HG02763 (cell line): ENCODE data around the gene USF2.
"Not testable (repeated sequence)": the region's sequence is repeated elsewhere in the genome, so short reads cannot be mapped to it uniquely, and the experiment has no call there.

Source experiments
- ATAC-seq: cut with Tn5 transposase; IDR thresholded peaks from one replicate; pipeline ENCODE4 v1.9.1; 2021; ENCODE audit warnings: mild to moderate bottlenecking, moderate library complexity; ENCODE audit not compliant: unreplicated experiment

USF2 gene, protein sequence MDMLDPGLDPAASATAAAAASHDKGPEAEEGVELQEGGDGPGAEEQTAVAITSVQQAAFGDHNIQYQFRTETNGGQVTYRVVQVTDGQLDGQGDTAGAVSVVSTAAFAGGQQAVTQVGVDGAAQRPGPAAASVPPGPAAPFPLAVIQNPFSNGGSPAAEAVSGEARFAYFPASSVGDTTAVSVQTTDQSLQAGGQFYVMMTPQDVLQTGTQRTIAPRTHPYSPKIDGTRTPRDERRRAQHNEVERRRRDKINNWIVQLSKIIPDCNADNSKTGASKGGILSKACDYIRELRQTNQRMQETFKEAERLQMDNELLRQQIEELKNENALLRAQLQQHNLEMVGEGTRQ

DNA sequence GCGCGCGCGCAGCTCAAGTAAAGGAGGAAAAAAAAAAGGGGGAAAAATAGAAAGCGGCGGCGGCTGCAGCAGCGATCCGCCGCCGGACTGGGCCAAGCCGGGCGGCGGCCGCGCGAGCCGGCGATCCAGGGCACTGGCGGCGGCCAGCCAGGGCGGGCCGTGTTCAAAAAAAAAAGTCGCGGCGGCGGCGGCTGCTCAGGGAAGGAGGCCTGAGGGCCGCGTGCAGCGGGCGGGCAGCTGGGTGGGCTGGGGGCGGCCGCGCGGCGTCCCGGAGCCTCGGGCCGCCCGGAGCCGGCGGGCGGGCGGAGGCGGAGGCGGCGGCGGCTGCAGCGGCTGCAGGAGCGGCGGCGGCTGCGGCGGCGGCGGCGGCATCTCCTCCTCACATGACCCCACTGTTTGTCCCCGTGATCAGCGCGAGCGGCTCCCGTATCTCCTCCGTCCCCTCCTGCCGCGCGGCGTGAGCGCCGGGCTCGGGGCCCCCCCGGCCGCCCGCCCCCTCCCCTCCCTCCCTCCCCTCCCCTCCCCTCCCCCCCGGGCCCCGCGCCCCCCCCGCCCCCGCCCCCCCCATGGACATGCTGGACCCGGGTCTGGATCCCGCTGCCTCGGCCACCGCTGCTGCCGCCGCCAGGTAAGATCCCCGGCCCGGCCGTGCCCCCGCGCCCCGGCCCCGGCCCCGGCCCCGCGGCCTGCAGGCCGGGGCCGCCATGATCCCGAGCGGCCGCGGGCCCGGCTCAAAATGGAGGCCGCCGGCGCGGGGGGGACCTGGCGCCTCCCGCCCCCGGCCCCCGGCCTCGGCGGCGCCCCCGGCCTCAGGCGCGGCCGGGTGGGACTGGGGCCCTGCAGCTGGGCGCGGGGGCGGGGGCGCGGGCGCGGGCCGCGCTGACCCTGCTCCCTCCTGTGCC, at the start of gene USF2:
Gene USF2, plus strand, starts transcription at position 427 of the 902 bp plus-strand sequence. Its CDS starts 140 bp downstream, at position 567.
- ATAC-seq = peak; percentile 31

DNA sequence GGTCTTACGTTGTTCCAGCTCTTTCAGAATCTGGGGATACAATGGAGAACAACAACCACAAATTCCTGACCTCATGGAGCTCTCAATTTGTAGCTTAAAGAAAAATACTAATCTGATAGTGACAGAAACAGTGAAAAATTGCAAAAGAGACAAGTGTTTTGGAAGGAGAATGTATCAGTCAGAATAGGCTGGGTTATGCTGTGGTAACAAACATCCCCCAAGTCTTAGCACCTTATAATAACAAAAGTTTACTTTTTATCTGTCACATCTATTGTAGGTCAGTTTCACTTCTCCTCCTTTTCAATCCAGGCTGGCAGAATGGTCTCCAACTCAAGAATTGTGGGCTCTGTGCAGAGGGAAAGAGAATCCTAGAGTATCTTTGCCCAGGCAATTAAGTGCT, 49.8 kb upstream of the USF2 start:
- no peak for ATAC-seq

DNA sequence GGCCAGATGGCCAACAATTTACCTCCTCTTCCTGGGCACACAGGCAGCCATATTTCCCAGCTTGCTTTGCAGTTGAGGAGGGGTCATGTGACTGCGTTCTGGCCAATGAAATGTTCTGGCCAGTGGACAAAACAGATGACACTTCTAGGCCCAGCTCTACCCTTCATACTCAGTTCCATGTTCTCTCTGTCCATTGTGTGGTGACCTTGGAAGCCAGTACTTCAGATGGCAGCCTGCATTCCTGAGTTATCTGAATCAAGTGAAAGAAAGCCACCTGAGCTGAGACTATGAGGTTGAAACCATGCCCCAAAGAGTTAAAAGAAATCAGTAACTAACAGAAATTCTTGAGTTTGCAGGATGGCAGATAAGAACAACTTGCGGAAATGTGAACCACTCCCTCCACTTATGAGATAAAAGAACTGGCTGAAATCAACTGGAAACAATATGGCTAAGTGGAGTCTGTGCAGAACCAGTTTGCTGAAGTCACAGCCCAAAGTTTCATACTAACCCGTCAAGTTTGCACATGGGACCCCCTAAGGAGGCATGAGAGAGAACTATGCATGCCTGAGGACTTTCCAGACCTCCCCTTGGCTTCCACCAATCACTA, 48.3 kb upstream of the USF2 start:
- no peak for ATAC-seq

DNA sequence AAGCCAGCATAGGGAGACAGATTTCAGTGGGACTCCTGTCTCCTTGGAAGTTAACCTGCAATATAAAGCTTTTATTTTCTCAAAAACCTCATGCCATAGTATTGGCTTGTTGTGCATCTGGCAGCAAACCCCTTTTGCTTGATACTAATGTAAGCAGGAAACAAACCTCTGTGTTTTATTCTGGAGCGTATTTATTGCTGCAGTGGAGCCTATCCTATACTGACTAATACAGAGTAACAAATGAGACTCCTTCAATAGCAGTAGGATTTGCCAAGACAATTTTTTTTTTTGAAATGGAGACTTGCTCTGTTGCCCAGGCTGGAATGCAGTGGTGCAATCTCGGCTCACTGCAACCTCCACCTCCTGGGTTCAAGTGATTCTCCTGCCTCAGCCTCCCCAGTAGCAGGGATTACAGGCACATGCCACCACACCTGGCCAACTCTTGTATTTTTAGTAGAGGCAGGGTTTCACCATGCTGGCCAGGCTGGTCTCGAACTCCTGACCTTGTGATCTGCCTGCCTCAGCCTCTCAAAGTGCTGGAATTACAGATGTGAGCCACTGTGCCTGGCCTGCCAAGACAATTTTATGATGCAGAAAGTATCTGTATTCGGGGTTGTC, 47.7 kb upstream of the USF2 start:
- not testable (repeated sequence) for ATAC-seq

DNA sequence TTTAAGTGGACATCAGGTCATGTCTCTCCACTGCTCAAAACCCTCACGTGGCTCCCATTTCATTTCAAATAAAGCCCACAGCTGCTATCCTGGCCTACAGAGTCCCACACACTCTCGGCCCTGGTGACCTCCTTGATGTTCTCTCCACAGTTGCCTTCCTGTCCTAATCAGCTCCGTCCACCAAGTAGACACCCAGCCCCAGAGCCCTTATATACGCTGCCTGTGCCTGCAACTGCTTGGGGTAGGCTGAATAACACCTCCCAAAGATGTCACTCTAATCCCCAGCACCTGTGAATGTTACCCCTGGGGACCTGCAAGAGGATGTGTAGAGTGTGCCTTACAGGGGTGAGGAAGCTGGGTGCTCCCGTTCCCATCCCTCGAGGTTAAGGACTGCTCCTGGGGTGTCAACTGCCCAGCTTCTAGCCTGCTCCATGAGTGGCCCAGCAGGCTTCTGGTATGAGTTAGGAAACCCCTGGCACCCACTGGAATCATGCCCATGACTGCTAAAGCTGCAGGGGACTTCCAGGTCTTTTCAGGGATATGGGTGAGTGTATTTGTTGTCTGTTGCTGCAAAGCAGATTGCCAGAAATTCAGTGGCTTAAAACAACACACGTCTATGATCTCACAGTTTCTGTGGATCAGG, 46.3 kb upstream of the USF2 start:
- no peak for ATAC-seq

DNA sequence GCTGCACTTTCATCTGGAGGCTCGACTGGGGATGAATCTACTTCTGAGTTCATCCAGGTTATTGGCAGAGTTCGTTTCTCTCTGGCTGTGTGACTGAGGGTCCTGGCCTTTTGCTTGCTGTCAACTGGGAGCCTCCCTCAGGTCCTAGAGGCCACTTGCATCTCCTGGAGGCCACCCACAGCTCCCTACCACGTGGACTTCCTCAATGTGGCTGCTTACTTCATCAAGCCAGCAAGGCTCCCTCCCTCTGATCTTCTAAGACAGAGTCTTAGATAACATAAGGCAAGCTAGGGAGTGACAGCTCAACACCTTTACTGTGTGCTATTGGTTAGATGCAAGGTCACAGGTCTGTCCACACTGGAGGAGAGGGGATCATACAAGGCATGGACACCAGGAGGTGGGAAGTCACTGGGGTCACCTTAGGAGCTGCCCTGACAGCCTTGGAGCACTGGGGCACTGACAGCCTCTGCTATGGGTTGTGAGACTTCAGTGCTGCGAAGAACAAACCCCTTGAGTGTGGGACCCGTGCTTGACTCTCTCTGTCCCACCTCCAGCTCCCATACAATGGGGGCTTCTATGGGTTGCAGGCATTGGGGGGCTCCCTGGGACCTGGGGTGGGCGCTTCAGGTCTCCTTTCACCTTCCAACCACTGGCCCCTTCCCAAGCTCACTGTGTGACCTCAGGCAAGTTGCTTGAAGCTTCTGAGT, 45.5 kb upstream of the USF2 start:
- ATAC-seq = no peak

DNA sequence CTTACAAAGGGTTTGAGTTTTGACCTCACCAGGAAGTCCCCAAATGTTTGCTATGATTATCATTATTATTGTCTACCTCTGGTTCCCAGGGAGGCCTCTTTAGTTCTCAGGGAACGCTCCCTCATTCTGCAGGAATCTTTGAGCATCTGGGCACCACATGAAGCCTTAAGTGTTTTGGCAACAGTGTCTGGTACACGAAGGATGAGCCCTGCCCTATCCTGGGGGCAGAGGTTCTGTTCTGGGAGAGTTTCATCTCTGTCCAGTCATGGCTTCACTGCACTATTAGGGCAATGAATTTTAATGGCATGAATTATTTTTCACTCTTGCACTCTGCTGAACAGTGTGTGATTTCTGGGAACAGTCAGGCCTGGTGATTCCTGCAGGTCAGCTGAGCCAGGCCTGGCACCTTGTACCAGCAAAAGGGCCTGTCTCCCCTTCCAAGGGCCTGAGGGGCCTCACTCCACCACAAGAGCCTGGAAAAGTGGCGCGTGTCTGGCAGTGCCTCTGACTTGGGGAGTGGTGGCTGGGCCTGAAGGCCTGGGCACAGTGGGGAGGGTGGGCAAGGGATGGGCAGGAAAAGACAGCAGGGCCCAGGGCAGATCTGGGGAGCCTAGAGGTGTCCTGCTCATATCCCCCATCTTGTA, 44.8 kb upstream of the USF2 start:
- no peak for ATAC-seq

DNA sequence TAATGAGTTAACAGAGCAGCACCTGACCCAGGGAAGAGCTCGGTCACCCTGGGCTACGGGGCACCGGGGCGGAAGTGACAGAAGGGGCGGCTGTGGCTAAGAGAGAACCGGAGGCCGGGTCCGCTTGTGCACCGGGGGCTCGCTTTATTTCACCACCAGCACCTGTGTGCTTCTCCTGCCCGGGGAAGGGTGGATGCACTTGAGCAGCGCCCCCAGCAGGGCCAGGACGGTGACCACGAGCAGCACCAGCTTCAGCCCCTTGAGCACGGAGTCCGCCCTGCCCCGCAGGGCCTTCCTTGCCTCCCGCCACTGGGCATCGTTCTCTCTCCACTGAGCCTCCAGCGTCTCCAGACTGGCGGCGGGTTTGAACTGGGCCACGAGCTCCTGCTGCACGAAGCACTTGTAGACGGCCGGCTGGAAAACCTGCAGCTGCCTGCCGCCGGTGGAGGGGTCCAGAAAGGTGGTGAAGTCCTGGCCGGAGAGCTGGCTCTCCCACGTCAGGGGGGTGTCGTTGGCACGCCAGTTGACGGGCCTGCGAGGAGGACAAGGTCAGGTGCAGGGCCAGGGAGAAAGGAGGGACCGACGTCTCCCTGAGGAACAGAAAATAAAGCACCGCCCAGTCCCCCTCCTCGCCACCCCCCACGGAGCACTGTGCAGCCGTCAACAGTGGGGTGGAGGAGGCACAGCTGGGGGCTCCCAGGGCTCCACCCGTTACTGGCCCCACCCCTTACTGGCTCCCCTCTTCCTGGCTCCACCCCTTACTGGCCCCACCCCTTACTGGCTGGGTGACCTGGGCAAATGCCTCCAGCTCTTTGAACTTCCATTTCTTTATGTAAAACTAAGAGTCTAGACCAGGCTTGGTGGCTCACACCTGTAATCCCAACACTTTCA, 43.8 kb upstream of the USF2 start:
- ATAC-seq = no peak

DNA sequence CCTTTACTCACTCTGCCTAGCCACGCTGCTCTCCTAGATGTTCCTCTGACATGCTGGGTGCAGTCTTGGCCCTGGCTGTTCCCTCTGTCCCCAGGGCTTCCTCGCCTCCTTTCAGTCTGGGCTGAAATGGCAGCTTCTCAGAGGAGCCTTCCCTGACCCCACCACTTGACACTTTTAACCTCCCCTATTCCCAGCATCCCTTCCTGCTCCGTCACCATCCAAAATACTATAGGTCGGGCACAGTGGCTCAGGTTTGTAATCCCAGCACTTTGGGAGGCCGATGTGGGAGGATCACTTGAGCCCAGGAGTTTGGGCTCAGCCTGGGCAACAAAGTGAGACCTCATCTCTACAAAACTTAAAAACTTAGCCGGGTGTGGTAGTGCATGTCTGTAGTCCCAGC, 42.8 kb upstream of the USF2 start:
- ATAC-seq = no peak

DNA sequence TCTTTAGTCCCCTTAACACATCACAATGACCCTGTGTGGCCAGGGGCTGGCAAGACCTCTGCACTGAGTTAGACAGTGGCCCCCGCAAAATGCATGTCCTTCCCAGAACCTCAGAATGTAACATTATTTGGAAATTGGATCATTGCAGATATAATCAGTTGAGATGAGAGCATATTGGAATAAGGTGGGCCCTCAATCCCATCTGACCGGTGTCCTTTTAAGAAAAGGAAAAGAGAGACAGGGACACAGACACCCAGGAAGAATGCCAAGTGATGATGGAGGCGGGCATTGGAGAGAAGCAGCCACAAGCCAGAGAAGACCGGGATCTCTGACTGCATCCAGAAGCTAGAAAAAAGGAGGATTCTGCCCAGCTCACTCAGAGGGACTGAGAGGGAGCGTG, 42.0 kb upstream of the USF2 start:
- ATAC-seq = no peak

DNA sequence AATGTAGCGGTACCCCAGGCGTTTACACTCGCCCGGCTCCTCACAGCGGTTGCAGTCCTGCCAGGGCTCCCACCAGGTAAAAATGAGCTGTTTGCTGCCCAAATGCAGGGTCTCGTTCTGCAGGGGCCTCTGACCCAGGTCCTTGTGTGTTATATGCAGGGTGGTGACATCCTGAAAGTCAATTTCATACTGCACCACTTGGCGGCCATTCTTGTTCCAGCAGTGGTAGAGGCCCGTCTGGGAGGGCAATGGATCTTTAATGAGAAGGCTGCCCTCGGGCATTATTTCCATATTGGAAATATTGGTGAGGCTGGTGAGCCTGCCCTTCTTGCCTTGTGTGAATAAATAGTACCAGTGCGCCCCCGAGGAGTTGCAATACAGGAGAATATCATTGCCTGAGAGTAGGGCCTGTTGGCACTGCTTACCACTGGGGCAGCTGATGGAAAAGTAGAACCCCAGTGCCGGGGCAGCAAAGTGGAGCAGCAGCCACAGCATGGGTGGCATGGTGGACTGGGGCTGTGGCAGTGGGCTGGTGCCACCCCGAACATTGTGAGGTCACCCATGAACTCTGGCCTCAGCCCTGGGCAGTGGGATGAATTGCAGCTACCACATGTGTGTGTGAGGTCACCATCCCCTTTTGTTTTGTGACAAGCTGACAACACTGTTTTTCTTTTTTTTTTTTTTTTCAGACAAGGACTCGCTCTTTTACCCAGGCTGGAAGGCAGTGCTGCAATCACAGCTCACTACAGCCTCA, 40.4 kb upstream of the USF2 start, which contains the start of gene FAM187B:
Gene FAM187B, minus strand, starts transcription at position 563 of the 754 bp plus-strand sequence. Its CDS starts 59 bp downstream, at position 504.
- no peak for ATAC-seq

DNA sequence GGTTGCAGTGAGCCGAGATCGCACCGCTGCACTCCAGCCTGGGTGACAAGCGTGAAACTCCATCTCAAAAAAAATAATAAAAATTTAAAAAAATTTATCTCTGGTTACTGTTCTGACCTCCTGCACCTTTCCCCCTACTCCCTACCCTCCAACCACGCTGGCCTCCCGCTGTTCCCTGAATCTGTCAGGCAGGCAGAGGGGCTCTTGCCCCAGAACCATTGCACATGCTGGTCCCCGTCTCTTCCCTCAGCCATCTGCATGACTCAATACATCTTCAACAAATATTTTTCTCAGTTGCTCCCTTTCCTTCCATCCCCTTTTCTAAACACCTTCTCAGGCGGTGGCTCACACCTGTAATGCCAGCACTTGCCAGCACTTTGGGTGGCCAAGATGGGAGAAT, 39.2 kb upstream of the USF2 start:
- ATAC-seq = no peak

DNA sequence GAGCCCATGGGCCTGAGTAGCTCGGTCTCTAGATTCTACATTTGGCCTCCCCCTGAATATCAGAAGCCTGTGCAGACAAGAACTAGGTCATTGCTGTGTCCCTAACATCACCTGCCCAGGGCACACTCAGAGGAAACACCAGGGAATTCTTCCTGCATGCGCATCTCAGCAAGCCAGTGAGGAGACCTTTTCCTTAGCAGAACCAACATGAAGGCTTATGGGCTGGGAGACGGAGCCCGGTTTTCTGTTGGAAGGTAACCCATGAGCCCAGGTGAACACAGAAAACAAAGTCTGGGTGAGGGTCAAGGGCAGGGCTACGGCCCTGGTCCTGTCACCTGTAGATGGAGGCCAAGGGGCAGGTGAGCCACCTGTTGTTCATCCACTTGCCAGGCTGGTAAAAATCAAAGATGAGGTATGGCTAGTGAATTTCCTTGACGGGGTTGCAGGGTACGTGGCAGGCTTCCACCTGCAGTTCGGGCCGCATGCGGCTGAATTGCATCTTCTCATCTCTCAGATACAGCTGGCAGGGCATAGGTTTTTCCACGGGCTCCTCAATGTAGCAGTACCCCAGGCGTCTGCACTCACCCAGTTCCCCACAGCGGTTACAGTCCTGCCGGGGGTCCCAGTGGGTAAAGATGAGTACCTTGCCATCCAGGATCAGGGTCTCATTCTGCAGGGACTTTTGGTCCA, 36.7 kb upstream of the USF2 start:
- no peak for ATAC-seq

DNA sequence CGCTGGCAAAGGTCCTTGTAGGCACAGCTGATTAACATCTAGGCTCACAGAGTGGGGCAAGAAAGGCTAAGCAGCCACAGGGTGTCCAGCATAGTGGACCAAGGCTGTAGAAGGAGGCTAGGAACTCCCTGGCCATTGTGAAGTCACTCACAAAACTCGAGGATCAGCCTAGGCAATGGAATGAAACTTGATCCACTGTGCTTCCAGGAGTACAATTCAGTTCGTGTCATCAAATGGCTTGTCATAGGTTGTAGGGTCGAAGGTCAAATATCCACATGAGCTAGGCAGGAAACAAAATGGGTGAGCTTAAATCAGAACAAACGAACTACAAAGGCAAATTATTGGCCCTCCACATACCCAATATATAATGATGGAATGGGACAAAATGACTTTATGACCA, 35.9 kb upstream of the USF2 start:
- ATAC-seq = no peak

DNA sequence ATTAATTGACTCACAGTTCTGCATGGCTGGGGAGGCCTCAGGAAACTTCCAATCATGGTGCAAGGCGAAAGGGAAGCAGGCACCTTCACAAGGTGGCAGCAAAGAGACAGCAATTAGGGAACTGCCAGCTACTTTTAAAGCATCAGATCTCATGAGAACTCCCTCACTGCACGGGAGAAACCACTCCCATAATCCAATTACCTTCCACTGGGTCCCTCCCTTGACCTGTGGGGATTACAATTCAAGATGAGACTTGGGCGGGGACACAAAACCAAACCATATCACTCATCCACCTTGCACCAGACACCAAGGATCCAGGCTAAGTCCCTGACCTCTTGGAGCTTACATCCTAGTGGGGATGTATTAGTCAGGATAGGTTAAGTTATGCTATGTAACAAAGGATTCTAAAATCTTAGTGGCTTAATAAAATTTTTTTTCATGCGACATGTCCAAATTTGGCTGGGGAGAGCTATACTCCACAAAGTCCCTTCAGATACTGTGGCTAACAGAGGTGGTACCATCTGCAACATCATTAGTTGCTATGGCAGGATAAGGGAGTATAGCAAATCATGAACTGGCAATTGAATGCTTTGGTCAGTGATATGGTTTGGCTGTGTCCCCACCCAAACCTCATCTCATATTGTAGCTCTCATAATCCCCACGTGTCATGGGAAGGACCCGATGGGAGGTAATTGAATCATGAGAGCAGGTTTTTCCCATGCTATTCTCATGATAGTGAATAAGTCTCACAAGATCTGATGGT, 31.9 kb upstream of the USF2 start:
- no peak for ATAC-seq

DNA sequence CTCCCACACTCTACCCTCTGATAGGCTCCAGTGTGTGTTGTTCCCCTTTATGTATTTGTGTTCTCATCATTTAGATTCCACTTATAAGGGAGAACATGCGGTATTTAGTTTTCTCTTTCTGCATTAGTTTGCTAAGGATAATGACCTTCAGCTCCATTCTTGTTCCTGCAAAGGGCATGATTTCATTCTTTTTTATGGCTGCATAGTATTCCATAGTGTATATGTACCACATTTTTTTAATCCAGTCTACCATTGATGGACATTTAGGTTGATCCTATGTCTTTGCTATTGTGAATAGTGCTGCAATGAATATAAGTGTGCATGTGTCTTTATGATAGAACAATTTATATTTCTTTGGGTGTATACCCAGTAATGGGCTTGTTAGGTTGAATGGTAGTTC, 29.2 kb upstream of the USF2 start:
- not testable (repeated sequence) for ATAC-seq
